HEK293 (cell line): ENCODE data around the gene DOCK8.

Experiments used
- CTCF ChIA-PET: fragments of 350-600 bp; formaldehyde crosslinking; extraction: SDS; loops from one replicate; lab custom pipeline; 2021; ENCODE audit warnings: antibody characterized with exemption; lab: Yijun Ruan, JAX
- POLR2A ChIA-PET: fragments of 300-600 bp; formaldehyde crosslinking; extraction: SDS; loops from one replicate; lab custom pipeline; 2020; ENCODE audit warnings: antibody characterized with exemption, inconsistent platforms; lab: Yijun Ruan, JAX
- H3K27ac ChIP-seq: fragments of 200-500 bp; sonication (Bioruptor generic); 2 replicates; pipeline ENCODE4 v1.5.1; 2014; ENCODE audit warnings: low read depth, low read length, control low read depth, inconsistent platforms; ENCODE audit errors: extremely low read depth
- H3K36me3 ChIP-seq, 2 experiments: fragments of 200-500 bp in 1 of 2; sonication (Bioruptor generic) in 1 of 2; 1 replicate in 1 of 2; 2 replicates in 1 of 2; pipeline ENCODE4 v1.5.1; 2014 to 2017; ENCODE audit warnings: inconsistent platforms in 2 of 2, low read length in 2 of 2; ENCODE audit not compliant: control insufficient read depth in 2 of 2, insufficient read depth in 1 of 2
- H3K4me1 ChIP-seq: fragments of 200-500 bp; sonication (Bioruptor generic); 2 replicates; pipeline ENCODE4 v1.5.1; 2014; ENCODE audit warnings: mild to moderate bottlenecking, low read length, inconsistent platforms; ENCODE audit not compliant: control insufficient read depth, insufficient read depth
- H3K4me3 ChIP-seq: 2 replicates; pipeline ENCODE4 v1.5.1; 2011; ENCODE audit warnings: low read depth, mild to moderate bottlenecking, control low read depth, low read length, moderate library complexity
- H3K9me3 ChIP-seq: fragments of 200-500 bp; sonication (Bioruptor generic); 2 replicates; pipeline ENCODE4 v1.5.1; 2014; ENCODE audit warnings: low read depth, low read length, inconsistent platforms; ENCODE audit not compliant: control insufficient read depth, insufficient read depth
- SP7 ChIP-seq: fragments of 450-650 bp; formaldehyde crosslinking; IDR thresholded peaks from 2 replicates; pipeline ENCODE4 v1.5.1; 2016; ENCODE audit warnings: missing biosample characterization, missing genetic modification characterization
- YY2 ChIP-seq: fragments of 450-650 bp; formaldehyde crosslinking; IDR thresholded peaks from 2 replicates; pipeline ENCODE4 v1.5.1; 2016; ENCODE audit warnings: missing biosample characterization, missing genetic modification characterization
- ZFP69B ChIP-seq: fragments of 450-650 bp; formaldehyde crosslinking; IDR thresholded peaks from 2 replicates; pipeline ENCODE4 v1.5.1; 2016; ENCODE audit warnings: missing biosample characterization, missing genetic modification characterization
- ZNF140 ChIP-seq: fragments of 450-650 bp; formaldehyde crosslinking; IDR thresholded peaks from 2 replicates; pipeline ENCODE4 v1.5.1; 2016; ENCODE audit warnings: missing biosample characterization, missing genetic modification characterization
- ZNF148 ChIP-seq: fragments of 450-650 bp; formaldehyde crosslinking; IDR thresholded peaks from 2 replicates; pipeline ENCODE4 v1.5.0; 2017; ENCODE audit warnings: missing biosample characterization, missing genetic modification characterization, borderline replicate concordance
- ZNF19 ChIP-seq: fragments of 450-650 bp; formaldehyde crosslinking; IDR thresholded peaks from 2 replicates; pipeline ENCODE4; 2016; ENCODE audit warnings: missing biosample characterization, missing genetic modification characterization, low read depth
- ZNF416 ChIP-seq: fragments of 450-650 bp; formaldehyde crosslinking; IDR thresholded peaks from 2 replicates; pipeline ENCODE4 v1.5.1; 2016; ENCODE audit warnings: missing biosample characterization, missing genetic modification characterization
- ZNF600 ChIP-seq: fragments of 450-650 bp; formaldehyde crosslinking; IDR thresholded peaks from 2 replicates; pipeline ENCODE4 v1.5.1; 2016; ENCODE audit warnings: missing biosample characterization, missing genetic modification characterization
- ZNF610 ChIP-seq: fragments of 450-650 bp; formaldehyde crosslinking; IDR thresholded peaks from 2 replicates; pipeline ENCODE4 v1.5.1; 2016; ENCODE audit warnings: missing biosample characterization, missing genetic modification characterization, borderline replicate concordance
- ZNF654 ChIP-seq: fragments of 450-650 bp; formaldehyde crosslinking; IDR thresholded peaks from 2 replicates; pipeline ENCODE4 v1.5.1; 2016; ENCODE audit warnings: low read depth, missing biosample characterization, missing genetic modification characterization
- ZNF670 ChIP-seq: fragments of 450-650 bp; formaldehyde crosslinking; IDR thresholded peaks from 2 replicates; pipeline ENCODE4 v1.5.1; 2016; ENCODE audit warnings: missing biosample characterization, missing genetic modification characterization, low read depth
- ZNF677 ChIP-seq: fragments of 450-650 bp; IDR thresholded peaks from 2 replicates; pipeline ENCODE4 v1.5.0; 2018; ENCODE audit warnings: missing biosample characterization, mild to moderate bottlenecking, missing genetic modification characterization, moderate library complexity
- ZNF776 ChIP-seq: fragments of 450-650 bp; formaldehyde crosslinking; IDR thresholded peaks from 2 replicates; pipeline ENCODE4 v1.5.0; 2017; ENCODE audit warnings: missing biosample characterization, missing genetic modification characterization, borderline replicate concordance
- ZNF785 ChIP-seq: fragments of 450-650 bp; formaldehyde crosslinking; IDR thresholded peaks from 2 replicates; pipeline ENCODE4 v1.5.1; 2016; ENCODE audit warnings: missing biosample characterization, missing genetic modification characterization
- ZNF843 ChIP-seq: fragments of 450-650 bp; formaldehyde crosslinking; IDR thresholded peaks from 2 replicates; pipeline ENCODE4 v1.5.1; 2016; ENCODE audit warnings: missing biosample characterization, missing genetic modification characterization
- TF ChIP-seq, protein P1 (sequence below): fragments of 450-650 bp; formaldehyde crosslinking; IDR thresholded peaks from 2 replicates; pipeline ENCODE4 v1.5.1; 2016; ENCODE audit warnings: missing biosample characterization, missing genetic modification characterization
- TF ChIP-seq, protein P2 (sequence below): fragments of 450-650 bp; formaldehyde crosslinking; IDR thresholded peaks from 2 replicates; pipeline ENCODE4 v1.5.1; 2016; ENCODE audit warnings: missing biosample characterization, missing genetic modification characterization, low read depth

The DOCK8 gene

GRCh38 chr9:306907-307306 is 92.2 kb downstream of the DOCK8 start:
- H3K4me1 ChIP-seq: no peaks in the 10 kb centered on the region
- ChIA-PET CTCF (interaction anchor here (0.6 kb wide), 1 partner anchor 1310 kb away, joined by 3 read pairs; no protein-coding TSS in a partner anchor), POLR2A (interaction anchor here (0.6 kb wide), 1 partner anchor 544 kb away, joined by 3 read pairs; no protein-coding TSS in a partner anchor)
- no peak overlapping the region for H3K27ac ChIP-seq
- no peaks in the 10 kb centered on the region for H3K9me3 ChIP-seq
- no peaks in the 10 kb centered on the region for H3K36me3 ChIP-seq
- TF ChIP-seq, protein P1, sequence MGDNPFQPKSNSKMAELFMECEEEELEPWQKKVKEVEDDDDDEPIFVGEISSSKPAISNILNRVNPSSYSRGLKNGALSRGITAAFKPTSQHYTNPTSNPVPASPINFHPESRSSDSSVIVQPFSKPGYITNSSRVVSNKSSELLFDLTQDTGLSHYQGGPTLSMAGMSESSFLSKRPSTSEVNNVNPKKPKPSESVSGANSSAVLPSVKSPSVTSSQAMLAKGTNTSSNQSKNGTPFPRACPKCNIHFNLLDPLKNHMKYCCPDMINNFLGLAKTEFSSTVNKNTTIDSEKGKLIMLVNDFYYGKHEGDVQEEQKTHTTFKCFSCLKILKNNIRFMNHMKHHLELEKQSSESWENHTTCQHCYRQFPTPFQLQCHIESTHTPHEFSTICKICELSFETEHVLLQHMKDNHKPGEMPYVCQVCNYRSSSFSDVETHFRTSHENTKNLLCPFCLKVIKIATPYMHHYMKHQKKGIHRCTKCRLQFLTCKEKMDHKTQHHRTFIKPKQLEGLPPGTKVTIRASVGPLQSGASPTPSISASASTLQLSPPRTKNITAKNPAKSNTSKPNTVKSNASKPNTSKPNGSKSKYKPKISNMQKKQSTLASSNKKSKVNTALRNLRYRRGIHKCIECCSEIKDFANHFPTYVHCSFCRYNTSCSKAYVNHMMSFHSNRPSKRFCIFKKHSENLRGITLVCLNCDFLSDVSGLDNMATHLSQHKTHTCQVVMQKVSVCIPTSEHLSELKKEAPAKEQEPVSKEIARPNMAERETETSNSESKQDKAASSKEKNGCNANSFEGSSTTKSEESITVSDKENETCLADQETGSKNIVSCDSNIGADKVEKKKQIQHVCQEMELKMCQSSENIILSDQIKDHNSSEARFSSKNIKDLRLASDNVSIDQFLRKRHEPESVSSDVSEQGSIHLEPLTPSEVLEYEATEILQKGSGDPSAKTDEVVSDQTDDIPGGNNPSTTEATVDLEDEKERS (tag by site-specific recombination): no peak
- TF ChIP-seq ZNF654: 0 out of 2 replicates have a peak, but pooled peaks have one; percentile 8
- TF ChIP-seq ZNF148: no peak
- no peak overlapping the region for H3K4me3 ChIP-seq

DNA sequence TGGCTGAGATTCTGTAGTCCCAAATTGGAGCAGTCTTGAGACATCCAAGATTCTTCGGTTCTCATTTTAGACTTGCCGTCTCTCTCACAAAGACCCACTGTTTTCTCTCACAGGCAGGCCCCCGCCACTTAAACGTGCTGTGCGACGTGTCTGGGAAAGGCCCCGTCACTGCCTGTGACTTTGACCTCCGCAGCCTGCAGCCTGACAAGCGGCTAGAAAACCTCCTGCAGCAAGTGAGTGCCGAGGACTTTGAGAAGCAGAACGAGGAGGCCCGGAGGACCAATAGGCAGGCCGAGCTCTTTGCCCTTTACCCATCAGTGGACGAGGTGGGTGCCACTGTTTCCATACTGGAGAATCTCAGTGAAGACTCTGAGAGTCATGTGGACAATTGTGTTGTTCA is 97.2 kb downstream of the DOCK8 start:
- TF ChIP-seq ZNF776 (tag by site-specific recombination): no peak
- TF ChIP-seq ZFP69B (tag by site-specific recombination): no peak
- TF ChIP-seq, protein P1 (tag by site-specific recombination): no peak
- no peak for TF ChIP-seq ZNF140 (tag by site-specific recombination)
- TF ChIP-seq YY2: no peak
- no peak for TF ChIP-seq ZNF670 (tag by site-specific recombination)
- TF ChIP-seq ZNF610 (tag by site-specific recombination): no peak
- TF ChIP-seq ZNF19: no peak
- TF ChIP-seq, protein P2, sequence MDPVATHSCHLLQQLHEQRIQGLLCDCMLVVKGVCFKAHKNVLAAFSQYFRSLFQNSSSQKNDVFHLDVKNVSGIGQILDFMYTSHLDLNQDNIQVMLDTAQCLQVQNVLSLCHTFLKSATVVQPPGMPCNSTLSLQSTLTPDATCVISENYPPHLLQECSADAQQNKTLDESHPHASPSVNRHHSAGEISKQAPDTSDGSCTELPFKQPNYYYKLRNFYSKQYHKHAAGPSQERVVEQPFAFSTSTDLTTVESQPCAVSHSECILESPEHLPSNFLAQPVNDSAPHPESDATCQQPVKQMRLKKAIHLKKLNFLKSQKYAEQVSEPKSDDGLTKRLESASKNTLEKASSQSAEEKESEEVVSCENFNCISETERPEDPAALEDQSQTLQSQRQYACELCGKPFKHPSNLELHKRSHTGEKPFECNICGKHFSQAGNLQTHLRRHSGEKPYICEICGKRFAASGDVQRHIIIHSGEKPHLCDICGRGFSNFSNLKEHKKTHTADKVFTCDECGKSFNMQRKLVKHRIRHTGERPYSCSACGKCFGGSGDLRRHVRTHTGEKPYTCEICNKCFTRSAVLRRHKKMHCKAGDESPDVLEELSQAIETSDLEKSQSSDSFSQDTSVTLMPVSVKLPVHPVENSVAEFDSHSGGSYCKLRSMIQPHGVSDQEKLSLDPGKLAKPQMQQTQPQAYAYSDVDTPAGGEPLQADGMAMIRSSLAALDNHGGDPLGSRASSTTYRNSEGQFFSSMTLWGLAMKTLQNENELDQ (tag by site-specific recombination): no peak
- TF ChIP-seq ZNF843 (tag by site-specific recombination): no peak
- TF ChIP-seq SP7 (tag by site-specific recombination): no peak
- no peak for TF ChIP-seq ZNF600 (tag by site-specific recombination)
- TF ChIP-seq ZNF785: no peak
- no peak for TF ChIP-seq ZNF416 (tag by site-specific recombination)
- no peak for TF ChIP-seq ZNF654
- no peak for TF ChIP-seq ZNF677
- TF ChIP-seq, all 188 proteins: peak for 0
- no peaks in the 10 kb centered on the region for H3K36me3 ChIP-seq
- H3K9me3 ChIP-seq: no peaks in the 10 kb centered on the region
- H3K27ac ChIP-seq: no peak overlapping the region
- no peak overlapping the region for H3K4me3 ChIP-seq
- POLR2A ChIA-PET: no interaction called here
- no peaks in the 10 kb centered on the region for H3K4me1 ChIP-seq
- CTCF ChIA-PET: interaction anchor here (0.7 kb wide), 1 partner anchor 44 kb away, joined by 7 read pairs; no protein-coding TSS in a partner anchor
